HG03025 (cell line): Measurements from ENCODE around the gene SOX8.
"Not testable (repeated sequence)": the region's sequence is repeated elsewhere in the genome, so short reads cannot be mapped to it uniquely, and the experiment has no call there.

Experiments
- ATAC-seq: cut with Tn5 transposase; IDR thresholded peaks from one replicate; pipeline ENCODE4 v1.9.1; 2021; ENCODE audit warnings: mild to moderate bottlenecking, moderate library complexity; ENCODE audit not compliant: unreplicated experiment, low FRiP score

The SOX8 gene

GRCh38 chr16:981695-982144 is at the start of gene SOX8:
TSS of gene SOX8 (plus strand) at chr16:981770. CDS start at chr16:981923, 153 bp downstream.
- ATAC-seq = no peak

DNA sequence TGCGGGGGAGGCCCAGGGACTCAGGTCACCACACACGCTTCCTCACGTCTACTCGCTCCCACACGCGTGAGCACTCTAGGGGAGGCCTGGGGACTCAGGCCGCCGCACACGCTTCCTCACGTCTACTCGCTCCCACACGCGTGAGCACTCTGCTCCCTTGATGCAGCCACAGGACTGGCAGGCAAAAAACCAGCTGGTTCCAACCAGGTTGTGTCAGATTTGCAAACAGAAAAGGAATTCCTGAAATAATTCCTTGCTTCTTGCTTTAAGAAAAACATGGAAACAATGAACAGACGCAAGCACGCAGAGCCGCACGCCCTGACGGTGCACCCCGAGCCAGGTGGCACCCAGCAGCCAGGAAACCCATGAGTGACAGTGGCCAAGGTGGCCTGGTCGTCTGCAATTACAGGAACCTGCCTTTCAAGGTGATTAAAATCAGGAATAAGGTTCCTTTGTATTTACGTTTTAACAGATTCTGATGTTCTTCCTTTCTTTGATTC is 48.7 kb upstream of the SOX8 start:
- no peak for ATAC-seq

DNA sequence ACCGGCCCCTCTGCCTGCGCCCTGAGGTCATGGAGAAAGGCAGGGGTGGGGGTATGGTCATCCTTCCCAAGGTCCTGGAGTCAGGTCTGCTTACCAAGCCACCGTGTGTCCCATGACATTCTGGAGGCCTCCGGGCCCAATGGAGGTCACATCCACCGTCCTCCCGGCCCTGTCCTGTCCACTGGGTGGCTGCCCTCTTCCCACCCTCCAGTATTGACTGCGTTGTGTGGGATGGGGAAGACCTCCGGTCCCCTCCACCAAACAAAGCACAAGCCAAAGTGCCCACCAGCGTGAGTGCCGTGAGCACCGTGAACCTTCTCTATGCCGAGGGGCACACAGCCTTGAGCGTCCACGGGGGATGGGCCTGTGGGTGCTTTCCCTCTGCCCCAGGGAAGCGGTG is 48.0 kb upstream of the SOX8 start:
- ATAC-seq = no peak

- no peak for ATAC-seq
Measured at GRCh38 chr16:934178-934577, 47.4 kb upstream of the SOX8 start.

DNA sequence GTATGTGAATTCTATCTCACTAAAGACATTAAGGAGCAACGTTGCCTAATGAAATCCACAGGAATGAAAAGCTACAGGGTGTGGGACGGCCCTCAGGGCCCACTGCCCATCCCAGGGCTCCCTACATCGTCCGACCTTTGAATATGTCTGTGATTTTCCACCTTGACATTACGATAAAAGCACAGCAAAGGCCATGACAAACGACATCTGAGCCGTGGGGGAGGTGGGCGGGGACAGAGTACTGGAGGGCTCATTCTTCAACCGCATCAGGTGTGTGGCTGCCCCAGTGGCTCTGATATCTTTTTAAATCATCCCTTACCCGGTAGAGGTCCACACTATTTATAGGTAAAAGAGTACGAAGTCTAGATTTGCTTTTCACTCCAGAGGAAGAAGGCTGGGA is 45.9 kb upstream of the SOX8 start:
- no peak for ATAC-seq

- no peak for ATAC-seq
Measured at GRCh38 chr16:937311-937710, 44.3 kb upstream of the SOX8 start.

DNA sequence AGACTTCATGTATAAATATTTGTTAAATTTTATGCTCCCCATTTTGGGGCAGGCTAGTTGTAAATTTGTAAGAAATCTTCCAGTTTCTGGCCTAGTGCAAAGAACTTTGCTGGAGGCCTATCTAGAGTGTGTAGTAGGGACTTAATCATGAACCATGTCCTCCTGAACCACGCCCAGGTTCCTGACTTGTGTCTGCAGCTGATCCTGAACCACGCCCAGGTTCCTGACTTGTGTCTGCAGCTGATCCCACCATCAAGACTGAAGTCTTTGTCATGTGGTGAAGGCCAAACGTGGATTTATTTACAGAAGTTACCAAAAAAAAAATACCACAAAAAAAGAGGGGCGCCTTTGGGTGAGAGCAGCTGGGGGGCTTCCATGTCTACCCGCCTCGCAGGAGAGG is 43.8 kb upstream of the SOX8 start:
- no peak for ATAC-seq

DNA sequence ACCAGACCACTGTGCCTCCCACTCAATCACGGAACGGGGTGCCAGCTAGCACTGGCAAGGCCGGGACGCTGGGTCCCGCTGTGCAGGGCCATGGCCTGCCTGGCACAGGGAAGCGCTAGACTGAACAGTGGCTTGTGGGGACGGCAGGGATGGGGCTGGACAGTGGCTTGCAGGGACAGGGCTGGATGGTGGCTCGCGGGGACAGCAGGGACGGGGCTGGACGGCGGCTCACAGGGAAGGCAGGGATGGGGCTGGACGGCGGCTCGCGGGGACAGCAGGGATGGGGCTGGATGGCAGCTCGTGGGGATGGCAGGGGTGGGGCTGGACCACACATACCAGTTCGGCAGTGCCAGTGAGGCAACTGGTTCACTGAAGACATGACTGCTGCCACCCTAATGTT is 43.4 kb upstream of the SOX8 start:
- no peak for ATAC-seq

DNA sequence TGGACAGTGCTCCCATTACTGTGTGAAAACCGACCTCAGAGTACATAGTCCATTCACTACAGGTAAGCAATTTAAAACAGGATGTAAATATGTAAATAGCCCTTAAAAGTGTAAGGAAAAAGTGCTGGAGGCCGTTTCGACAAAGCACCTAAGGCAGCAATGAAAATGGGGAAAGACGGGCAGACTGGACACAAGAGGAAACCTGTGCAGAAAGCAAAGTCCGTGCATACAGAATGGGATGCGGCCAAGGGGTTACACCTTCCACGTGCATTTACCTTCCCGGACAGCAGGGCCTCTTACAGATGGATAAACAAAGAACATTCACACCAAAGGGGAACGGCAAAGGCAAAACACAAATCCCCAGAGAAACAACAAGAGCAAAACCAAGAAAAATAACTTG is 42.8 kb upstream of the SOX8 start:
- no peak for ATAC-seq

GRCh38 chr16:939311-939710 is 42.3 kb upstream of the SOX8 start:
- ATAC-seq = no peak

GRCh38 chr16:939941-940340 is 41.6 kb upstream of the SOX8 start:
- ATAC-seq = no peak

GRCh38 chr16:942436-943060 is 39.0 kb upstream of the SOX8 start:
- no peak for ATAC-seq

- no peak for ATAC-seq
Measured at GRCh38 chr16:943971-944370, 37.6 kb upstream of the SOX8 start.

- no peak for ATAC-seq
Measured at GRCh38 chr16:945271-946047, 36.1 kb upstream of the SOX8 start.

GRCh38 chr16:946048-946395 is 35.5 kb upstream of the SOX8 start:
- no peak for ATAC-seq

- ATAC-seq = no peak
Measured at GRCh38 chr16:947255-947921, 34.2 kb upstream of the SOX8 start.

DNA sequence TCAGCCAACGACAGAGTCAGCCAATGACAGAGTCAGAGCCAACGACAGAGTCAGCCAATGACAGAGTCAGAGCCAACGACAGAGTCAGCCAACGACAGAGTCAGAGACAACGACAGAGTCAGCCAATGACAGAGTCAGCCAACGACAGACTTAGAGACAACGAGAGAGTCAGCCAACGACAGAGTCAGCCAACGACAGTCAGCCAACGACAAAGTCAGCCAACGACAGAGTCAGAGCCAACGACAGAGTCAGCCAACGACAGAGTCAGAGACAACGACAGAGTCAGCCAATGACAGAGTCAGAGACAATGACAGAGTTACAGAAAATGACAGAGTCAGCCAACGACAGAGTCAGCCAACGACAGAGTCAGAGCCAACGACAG is 33.7 kb upstream of the SOX8 start:
- ATAC-seq = not testable (repeated sequence)

DNA sequence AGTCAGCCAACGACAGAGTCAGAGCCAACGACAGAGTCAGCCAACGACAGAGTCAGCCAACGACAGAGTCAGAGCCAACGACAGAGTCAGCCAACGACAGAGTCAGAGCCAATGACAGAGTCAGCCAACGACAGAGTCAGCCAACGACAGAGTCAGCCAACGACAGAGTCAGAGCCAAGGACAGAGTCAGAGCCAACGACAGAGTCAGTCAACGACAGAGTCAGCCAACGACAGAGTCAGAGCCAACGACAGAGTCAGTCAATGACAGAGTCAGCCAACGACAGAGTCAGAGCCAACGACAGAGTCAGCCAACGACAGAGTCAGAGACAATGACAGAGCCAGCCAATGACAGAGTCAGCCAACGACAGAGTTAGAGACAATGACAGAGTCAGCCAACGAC is 32.8 kb upstream of the SOX8 start:
- ATAC-seq = not testable (repeated sequence)

- ATAC-seq = not testable (repeated sequence)
Measured at GRCh38 chr16:950733-951573, 30.6 kb upstream of the SOX8 start.

GRCh38 chr16:951660-952301 is 29.8 kb upstream of the SOX8 start:
- no peak for ATAC-seq
